Duodenal mucosa (tissue), 2 donors: ENCODE data around the gene MINAR1.

Source experiments
- H3K27ac ChIP-seq: one replicate; pipeline ENCODE4 v1.7.0; 2013; ENCODE audit warnings: low read depth, low read length
- H3K27me3 ChIP-seq, 2 donors: one replicate each; pipeline ENCODE4 v1.7.0; 2013; ENCODE audit warnings: low read length in 2 of 2, control low read depth in 1 of 2; ENCODE audit not compliant: insufficient read depth in 2 of 2, control insufficient read depth in 1 of 2
- H3K36me3 ChIP-seq, 2 donors: one replicate each; pipeline ENCODE4 v1.7.0; 2013; ENCODE audit warnings: low read length in 2 of 2, control low read depth in 1 of 2; ENCODE audit not compliant: insufficient read depth in 2 of 2, control insufficient read depth in 1 of 2
- H3K4me1 ChIP-seq, 2 donors: one replicate each; pipeline ENCODE4 v1.7.0; 2013; ENCODE audit warnings: low read length in 2 of 2, control low read depth in 1 of 2; ENCODE audit not compliant: insufficient read depth in 2 of 2, control insufficient read depth in 1 of 2
- H3K4me3 ChIP-seq, 2 donors: one replicate each; pipeline ENCODE4 v1.7.0; 2013; ENCODE audit warnings: low read length in 2 of 2, low read depth in 1 of 2
- H3K9ac ChIP-seq, 2 donors: one replicate each; pipeline ENCODE4 v1.7.0; 2013; ENCODE audit warnings: low read length in 2 of 2, low read depth in 1 of 2
- H3K9me3 ChIP-seq, 2 donors: one replicate each; pipeline ENCODE4 v1.7.0; 2013; ENCODE audit warnings: low read length in 2 of 2, control low read depth in 1 of 2; ENCODE audit not compliant: control insufficient read depth in 1 of 2

The MINAR1 gene

GRCh38 chr15:79463043-79463780 is 31.1 kb downstream of the MINAR1 start:
- Histone ChIP-seq H3K27ac (no peak overlapping the region), H3K27me3 (no peaks in the 10 kb centered on the region), H3K9ac (no peak overlapping the region), H3K36me3 (no peaks in the 10 kb centered on the region), H3K4me1 (no peaks in the 10 kb centered on the region), H3K9me3 (no peaks in the 10 kb centered on the region), H3K4me3 (no peak overlapping the region)

DNA sequence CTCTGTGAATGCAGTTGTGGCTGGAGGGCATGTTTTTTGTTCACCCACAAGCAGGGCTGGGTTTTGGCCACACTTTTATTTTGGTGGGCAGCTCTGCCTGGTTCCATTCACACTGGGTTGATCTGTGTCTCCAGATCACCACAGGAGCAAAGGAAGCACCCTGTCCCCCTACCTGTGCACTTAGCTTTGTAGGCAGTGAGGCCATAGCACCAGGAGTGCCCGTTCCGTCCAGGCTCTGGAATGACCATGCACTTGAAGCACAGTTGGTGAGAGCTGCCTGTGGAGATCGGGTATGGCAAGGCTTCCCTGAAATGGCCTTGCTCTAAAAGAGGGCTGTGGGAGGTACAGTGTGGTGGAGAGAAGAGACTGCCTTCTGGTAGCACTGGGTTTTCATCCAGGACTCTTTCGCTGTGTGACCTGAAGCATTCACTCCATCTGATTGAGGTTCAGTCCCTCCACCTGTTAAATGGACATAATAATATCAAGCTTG is 31.7 kb downstream of the MINAR1 start:
- Histone ChIP-seq H3K4me1 (no peaks in the 10 kb centered on the region), H3K27me3 (no peaks in the 10 kb centered on the region), H3K27ac (no peak overlapping the region), H3K36me3 (no peaks in the 10 kb centered on the region), H3K9me3 (no peaks in the 10 kb centered on the region), H3K4me3 (no peak overlapping the region), H3K9ac (no peak overlapping the region)

DNA sequence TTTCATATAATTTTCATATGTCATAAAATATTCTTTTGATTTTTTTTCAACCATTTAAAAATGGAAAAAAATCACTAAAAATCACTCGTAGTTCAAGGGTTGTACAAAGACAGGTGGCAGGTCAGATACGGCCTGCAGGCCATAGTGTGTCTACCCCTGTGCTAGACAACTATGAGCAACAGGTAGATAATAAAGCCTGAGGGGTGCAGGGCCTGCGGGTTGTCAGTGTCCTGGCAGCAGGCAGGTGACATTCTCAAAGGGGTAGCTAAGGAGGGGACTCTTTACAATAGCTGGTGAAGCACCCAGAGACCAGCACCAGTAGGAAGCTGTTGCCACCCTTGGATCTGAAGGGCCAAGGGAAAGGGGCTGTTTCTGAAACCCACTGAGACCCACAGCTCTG is 34.4 kb downstream of the MINAR1 start:
- Histone ChIP-seq H3K9ac (no peak overlapping the region), H3K4me3 (no peak overlapping the region), H3K36me3 (no peaks in the 10 kb centered on the region), H3K9me3 (no peaks in the 10 kb centered on the region), H3K27ac (no peak overlapping the region), H3K27me3 (no peaks in the 10 kb centered on the region), H3K4me1 (no peaks in the 10 kb centered on the region)

DNA sequence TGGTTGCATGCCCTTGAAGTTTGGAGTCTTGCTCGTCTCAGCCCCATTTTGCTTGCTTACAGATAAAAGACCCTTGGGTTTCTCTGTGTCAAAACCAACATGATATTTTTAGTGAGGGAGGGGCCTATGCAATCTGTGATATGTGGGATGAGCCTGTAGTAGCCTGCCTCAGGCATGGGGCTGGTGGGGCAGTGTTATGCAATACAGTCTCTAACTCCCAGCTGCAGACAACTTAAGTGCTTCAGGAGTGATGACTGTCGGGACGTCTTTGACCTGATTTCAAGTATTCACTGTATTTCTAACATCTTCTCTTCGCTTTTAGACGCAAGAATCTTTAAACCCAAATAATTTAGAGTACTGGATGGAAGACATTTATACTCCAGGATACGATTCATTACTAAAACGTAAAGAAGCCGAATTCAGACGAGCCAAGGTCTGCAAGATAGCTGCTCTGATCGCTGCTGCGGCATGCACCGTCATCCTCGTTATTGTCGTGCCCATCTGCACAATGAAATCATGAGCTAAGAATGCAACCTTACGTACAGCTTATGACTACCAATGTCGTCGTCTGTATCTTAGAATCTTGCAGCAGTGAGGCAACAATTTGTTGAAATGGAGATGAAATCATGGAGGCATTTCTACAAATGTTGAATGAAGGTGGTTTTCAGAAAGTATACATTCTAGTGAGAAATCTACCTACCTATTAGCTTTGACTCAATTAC is 35.9 kb downstream of the MINAR1 start:
- no peak overlapping the region for H3K27ac ChIP-seq
- H3K4me1 ChIP-seq: no peaks in the 10 kb centered on the region
- H3K9me3 ChIP-seq: no peaks in the 10 kb centered on the region
- no peak overlapping the region for H3K4me3 ChIP-seq
- H3K9ac ChIP-seq: no peak overlapping the region
- no peaks in the 10 kb centered on the region for H3K36me3 ChIP-seq
- H3K27me3 ChIP-seq: no peaks in the 10 kb centered on the region

- Histone ChIP-seq H3K9ac (no peak overlapping the region), H3K4me1 (no peaks in the 10 kb centered on the region), H3K27ac (no peak overlapping the region), H3K4me3 (no peak overlapping the region), H3K9me3 (no peaks in the 10 kb centered on the region), H3K36me3 (no peaks in the 10 kb centered on the region), H3K27me3 (no peaks in the 10 kb centered on the region)
Observed at GRCh38 chr15:79472446-79472845, 40.3 kb downstream of the MINAR1 start.

DNA sequence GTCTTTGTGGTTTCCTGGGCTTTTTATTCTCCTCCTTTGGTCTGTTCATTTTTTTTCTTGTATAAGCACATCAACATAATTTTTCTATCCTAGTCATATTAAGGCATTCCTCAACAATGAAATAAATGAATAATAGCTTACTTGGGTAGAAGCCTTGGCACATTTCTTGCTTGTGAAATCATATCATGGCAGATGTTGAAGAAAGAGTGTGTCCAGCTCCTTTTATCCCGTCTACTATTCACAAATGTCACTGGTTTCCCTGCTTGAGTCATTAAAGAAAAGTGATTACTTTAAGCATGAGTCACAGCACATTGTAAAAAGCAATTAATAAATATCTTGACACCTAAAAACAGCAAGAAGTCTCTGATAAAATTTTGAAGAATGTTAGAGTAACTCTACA is 42.1 kb downstream of the MINAR1 start:
- no peak overlapping the region for H3K9ac ChIP-seq
- H3K27me3 ChIP-seq: no peaks in the 10 kb centered on the region
- no peak overlapping the region for H3K4me3 ChIP-seq
- H3K4me1 ChIP-seq: no peaks in the 10 kb centered on the region
- H3K36me3 ChIP-seq: no peaks in the 10 kb centered on the region
- no peak overlapping the region for H3K27ac ChIP-seq
- H3K9me3 ChIP-seq: no peaks in the 10 kb centered on the region

GRCh38 chr15:79475306-79475705 is 43.2 kb downstream of the MINAR1 start:
- H3K27me3 ChIP-seq: no peaks in the 10 kb centered on the region
- no peaks in the 10 kb centered on the region for H3K9me3 ChIP-seq
- no peak overlapping the region for H3K9ac ChIP-seq
- H3K4me3 ChIP-seq: no peak overlapping the region
- no peaks in the 10 kb centered on the region for H3K36me3 ChIP-seq
- no peaks in the 10 kb centered on the region for H3K4me1 ChIP-seq
- no peak overlapping the region for H3K27ac ChIP-seq

GRCh38 chr15:79478108-79478507 is 46.0 kb downstream of the MINAR1 start:
- Histone ChIP-seq H3K27me3 (no peaks in the 10 kb centered on the region), H3K9me3 (no peaks in the 10 kb centered on the region), H3K27ac (no peak overlapping the region), H3K9ac (no peak overlapping the region), H3K4me1 (no peaks in the 10 kb centered on the region), H3K36me3 (no peaks in the 10 kb centered on the region), H3K4me3 (no peak overlapping the region)

GRCh38 chr15:79479616-79480015 is 47.5 kb downstream of the MINAR1 start:
- no peak overlapping the region for H3K4me3 ChIP-seq
- H3K36me3 ChIP-seq: no peaks in the 10 kb centered on the region
- no peaks in the 10 kb centered on the region for H3K4me1 ChIP-seq
- no peak overlapping the region for H3K9ac ChIP-seq
- no peak overlapping the region for H3K27ac ChIP-seq
- H3K27me3 ChIP-seq: no peaks in the 10 kb centered on the region
- no peaks in the 10 kb centered on the region for H3K9me3 ChIP-seq

- no peak overlapping the region for H3K27ac ChIP-seq
- no peaks in the 10 kb centered on the region for H3K4me1 ChIP-seq
- no peaks in the 10 kb centered on the region for H3K9me3 ChIP-seq
- no peaks in the 10 kb centered on the region for H3K36me3 ChIP-seq
- no peak overlapping the region for H3K4me3 ChIP-seq
- H3K9ac ChIP-seq: no peak overlapping the region
- no peaks in the 10 kb centered on the region for H3K27me3 ChIP-seq
Observed at GRCh38 chr15:79481793-79482192, 49.7 kb downstream of the MINAR1 start.
